ENCODE data around the gene FES. TPM values are rescaled to one million over a fixed set of nuclear protein-coding genes. Genes with fewer than 3 reads are reported as not detected.

The FES gene
- total and polyA plus RNA-seq, 10 of the 15 experiments (the other 5 are each of a cell fraction or from before 2014, with no cell fraction given) = 0.07 to 23.9 (median 9.9) TPM

DNA sequence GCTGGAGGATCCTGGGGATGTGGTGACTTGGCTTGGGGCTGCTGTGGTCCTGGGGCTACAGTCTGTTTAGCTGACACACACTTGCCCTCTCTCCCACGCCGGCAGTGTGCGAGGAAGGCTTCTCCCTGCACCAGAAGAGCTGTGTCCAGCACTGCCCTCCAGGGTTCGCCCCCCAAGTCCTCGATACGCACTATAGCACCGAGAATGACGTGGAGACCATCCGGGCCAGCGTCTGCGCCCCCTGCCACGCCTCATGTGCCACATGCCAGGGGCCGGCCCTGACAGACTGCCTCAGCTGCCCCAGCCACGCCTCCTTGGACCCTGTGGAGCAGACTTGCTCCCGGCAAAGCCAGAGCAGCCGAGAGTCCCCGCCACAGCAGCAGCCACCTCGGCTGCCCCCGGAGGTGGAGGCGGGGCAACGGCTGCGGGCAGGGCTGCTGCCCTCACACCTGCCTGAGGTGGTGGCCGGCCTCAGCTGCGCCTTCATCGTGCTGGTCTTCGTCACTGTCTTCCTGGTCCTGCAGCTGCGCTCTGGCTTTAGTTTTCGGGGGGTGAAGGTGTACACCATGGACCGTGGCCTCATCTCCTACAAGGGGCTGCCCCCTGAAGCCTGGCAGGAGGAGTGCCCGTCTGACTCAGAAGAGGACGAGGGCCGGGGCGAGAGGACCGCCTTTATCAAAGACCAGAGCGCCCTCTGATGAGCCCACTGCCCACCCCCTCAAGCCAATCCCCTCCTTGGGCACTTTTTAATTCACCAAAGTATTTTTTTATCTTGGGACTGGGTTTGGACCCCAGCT, 2.9 kb upstream of the FES start (continued):
- no peak for TF ChIP-seq ZBTB11 (CRISPR knock-in tag; IDR thresholded peaks at IDR 0.05)
- no peak for TF ChIP-seq REST (IDR thresholded peaks at IDR 0.05; ENCODE audit: low read depth, low read length)

All from GM12878 (cell line).